ENCODE results near the gene KIF2B.

Gene KIF2B, protein sequence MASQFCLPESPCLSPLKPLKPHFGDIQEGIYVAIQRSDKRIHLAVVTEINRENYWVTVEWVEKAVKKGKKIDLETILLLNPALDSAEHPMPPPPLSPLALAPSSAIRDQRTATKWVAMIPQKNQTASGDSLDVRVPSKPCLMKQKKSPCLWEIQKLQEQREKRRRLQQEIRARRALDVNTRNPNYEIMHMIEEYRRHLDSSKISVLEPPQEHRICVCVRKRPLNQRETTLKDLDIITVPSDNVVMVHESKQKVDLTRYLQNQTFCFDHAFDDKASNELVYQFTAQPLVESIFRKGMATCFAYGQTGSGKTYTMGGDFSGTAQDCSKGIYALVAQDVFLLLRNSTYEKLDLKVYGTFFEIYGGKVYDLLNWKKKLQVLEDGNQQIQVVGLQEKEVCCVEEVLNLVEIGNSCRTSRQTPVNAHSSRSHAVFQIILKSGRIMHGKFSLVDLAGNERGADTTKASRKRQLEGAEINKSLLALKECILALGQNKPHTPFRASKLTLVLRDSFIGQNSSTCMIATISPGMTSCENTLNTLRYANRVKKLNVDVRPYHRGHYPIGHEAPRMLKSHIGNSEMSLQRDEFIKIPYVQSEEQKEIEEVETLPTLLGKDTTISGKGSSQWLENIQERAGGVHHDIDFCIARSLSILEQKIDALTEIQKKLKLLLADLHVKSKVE

DNA sequence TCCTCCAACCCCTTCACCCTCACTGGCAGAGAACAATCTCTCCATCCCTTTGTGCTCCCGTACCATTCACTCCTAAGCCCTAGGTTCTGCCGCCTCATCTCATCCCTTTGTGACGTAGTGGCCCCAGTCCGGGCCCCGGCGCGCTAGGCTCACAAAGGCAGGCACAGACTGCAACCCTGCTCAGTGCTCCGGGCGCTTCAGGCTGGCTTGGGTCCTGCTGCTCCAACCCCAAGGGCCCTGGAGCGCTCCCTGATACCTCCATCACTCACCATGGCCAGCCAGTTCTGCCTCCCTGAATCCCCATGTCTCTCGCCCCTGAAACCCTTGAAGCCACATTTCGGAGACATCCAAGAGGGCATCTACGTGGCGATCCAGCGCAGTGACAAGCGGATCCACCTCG, at the start of gene KIF2B:
KIF2B (plus strand) TSS at position 164 of the 400 bp plus-strand sequence; CDS start at position 271, 107 bp downstream.
- no peak within 1 kb of the TSS for H3K4me3 ChIP-seq (ENCODE audit: low read depth, low read length)
- in situ Hi-C loops (cut with HindIII; ENCODE audit: low sequenced_read_pairs): no loop called here
- DNase-seq (ENCODE audit: low read depth, low spot score): no peak
- no peak for TF ChIP-seq CTCF (IDR thresholded peaks at IDR 0.05; ENCODE audit: low read depth, low read length)

- no peak for TF ChIP-seq CTCF (IDR thresholded peaks at IDR 0.05; ENCODE audit: low read depth, low read length)
- DNase-seq (ENCODE audit: low read depth, low spot score): no peak
- in situ Hi-C loops (cut with HindIII; ENCODE audit: low sequenced_read_pairs): no loop called here
- no peak overlapping the region for H3K4me3 ChIP-seq (ENCODE audit: low read depth, low read length)
These were observed 42.4 kb upstream of the KIF2B start for GRCh38 chr17:53780320-53780719.

DNA sequence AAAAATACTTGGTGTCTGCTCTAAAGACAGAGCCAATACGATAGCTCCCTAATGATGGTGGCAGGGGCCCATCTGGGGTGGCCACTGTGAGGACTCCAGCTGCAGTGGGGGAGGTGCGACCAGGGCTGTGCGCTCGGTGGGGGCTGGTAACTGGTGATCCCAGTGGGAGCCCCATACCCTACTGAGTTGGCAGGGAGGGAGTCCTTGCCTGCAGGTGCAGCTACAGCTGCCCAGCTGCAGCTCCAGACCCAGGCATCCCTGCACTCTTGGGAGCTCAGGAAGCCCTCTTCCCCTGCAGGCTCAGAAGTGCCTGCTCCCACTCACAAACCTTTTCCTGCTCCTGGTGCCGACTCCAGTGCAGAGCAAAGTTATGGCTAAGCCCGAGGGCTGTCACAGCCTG, 31.2 kb upstream of the KIF2B start:
- no peak overlapping the region for H3K4me3 ChIP-seq (ENCODE audit: low read depth, low read length)
- in situ Hi-C loops (cut with HindIII; ENCODE audit: low sequenced_read_pairs): no loop called here
- DNase-seq (ENCODE audit: low read depth, low spot score): no peak
- no peak for TF ChIP-seq CTCF (IDR thresholded peaks at IDR 0.05; ENCODE audit: low read depth, low read length)

DNA sequence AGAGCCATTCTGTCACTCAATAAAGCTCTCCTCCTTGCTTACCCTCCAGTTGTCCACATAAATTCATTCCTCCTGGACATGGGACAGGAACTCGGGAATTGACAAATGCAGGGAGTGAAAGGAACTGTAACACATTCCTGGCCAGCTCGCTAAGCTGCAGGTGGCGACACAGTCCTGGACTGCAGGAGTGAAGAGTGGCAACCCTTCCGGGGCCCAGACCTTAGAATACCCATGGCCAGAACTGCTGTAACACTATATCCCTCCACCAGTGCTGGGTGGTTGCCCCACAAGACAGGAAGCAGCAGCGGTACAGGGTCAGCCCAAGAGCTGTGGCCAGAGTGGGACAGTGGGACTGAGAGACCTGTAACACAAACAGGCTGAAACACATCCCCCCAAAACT, 30.3 kb upstream of the KIF2B start:
- in situ Hi-C loops (cut with HindIII; ENCODE audit: low sequenced_read_pairs): no loop called here
- no peak for TF ChIP-seq CTCF (IDR thresholded peaks at IDR 0.05; ENCODE audit: low read depth, low read length)
- no peak for DNase-seq (ENCODE audit: low read depth, low spot score)
- H3K4me3 ChIP-seq (ENCODE audit: low read depth, low read length): no peak overlapping the region

- TF ChIP-seq CTCF (IDR thresholded peaks at IDR 0.05; ENCODE audit: low read depth, low read length): no peak
- H3K4me3 ChIP-seq (ENCODE audit: low read depth, low read length): no peak overlapping the region
- in situ Hi-C loops (cut with HindIII; ENCODE audit: low sequenced_read_pairs): no loop called here
- no peak for DNase-seq (ENCODE audit: low read depth, low spot score)
These were observed 29.7 kb upstream of the KIF2B start for GRCh38 chr17:53792997-53793396.

DNA sequence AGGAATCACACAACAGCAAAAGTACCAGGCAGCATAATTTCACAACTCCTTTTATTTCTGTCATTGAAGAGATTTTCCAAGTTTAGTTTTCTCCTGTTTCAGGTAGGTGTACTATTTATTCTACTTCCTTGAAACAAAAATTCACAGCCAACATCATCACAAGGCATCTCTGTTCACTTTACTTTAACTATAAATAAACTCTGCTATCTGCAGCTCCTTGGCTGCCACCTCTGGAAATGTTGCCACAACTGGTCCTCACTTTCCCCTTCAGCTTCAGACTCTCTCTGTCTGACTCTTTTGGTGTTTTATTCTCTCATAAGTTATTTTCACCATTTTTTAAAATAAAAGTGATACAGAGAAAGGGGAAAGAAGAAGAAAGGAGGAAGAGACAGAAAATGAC, 27.9 kb upstream of the KIF2B start:
- H3K4me3 ChIP-seq (ENCODE audit: low read depth, low read length): no peak overlapping the region
- no peak for DNase-seq (ENCODE audit: low read depth, low spot score)
- no peak for TF ChIP-seq CTCF (IDR thresholded peaks at IDR 0.05; ENCODE audit: low read depth, low read length)
- in situ Hi-C loops (cut with HindIII; ENCODE audit: low sequenced_read_pairs): no loop called here
